ENCODE data around the gene NDFIP2.

The NDFIP2 gene

DNA sequence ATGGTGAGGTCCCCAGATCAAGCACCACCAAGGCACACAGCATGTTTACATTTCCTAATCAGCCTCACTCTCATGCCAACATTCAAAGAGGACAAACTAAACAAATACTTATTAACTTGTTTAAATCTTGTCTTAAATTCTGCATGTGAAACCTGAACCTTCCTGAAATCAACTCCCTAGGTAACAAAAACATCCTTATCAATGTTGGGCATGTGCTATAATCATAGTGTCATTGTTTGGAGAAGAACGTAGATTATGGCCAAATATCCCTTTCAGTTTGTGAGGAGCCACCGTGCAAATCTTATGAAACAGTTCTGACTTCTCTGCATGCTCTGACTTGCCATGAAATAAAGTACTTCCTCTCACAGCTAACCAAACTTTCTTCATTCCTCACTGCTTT, 123.8 kb downstream of the NDFIP2 start:
- TF ChIP-seq, protein P1, sequence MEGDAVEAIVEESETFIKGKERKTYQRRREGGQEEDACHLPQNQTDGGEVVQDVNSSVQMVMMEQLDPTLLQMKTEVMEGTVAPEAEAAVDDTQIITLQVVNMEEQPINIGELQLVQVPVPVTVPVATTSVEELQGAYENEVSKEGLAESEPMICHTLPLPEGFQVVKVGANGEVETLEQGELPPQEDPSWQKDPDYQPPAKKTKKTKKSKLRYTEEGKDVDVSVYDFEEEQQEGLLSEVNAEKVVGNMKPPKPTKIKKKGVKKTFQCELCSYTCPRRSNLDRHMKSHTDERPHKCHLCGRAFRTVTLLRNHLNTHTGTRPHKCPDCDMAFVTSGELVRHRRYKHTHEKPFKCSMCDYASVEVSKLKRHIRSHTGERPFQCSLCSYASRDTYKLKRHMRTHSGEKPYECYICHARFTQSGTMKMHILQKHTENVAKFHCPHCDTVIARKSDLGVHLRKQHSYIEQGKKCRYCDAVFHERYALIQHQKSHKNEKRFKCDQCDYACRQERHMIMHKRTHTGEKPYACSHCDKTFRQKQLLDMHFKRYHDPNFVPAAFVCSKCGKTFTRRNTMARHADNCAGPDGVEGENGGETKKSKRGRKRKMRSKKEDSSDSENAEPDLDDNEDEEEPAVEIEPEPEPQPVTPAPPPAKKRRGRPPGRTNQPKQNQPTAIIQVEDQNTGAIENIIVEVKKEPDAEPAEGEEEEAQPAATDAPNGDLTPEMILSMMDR (IDR thresholded peaks at IDR 0.05; ENCODE audit: borderline replicate concordance, insufficient read depth, low read depth, low read length), result no peak
- no peak overlapping the region for H3K4me3 ChIP-seq (ENCODE audit: low read depth, low read length)

Data from GM12875 (cell line).